IMR-90 (cell line): ENCODE measurements around the gene ENTPD7. TPM values are rescaled to one million over a fixed set of nuclear protein-coding genes. Genes with fewer than 3 reads are reported as not detected.

Experiments used
- ATAC-seq: fragments of 200-7000 bp; cut with Tn5 transposase; 2 replicates; pipeline ENCODE4 v1.9.1; 2020; ENCODE audit warnings: low read depth, mild to moderate bottlenecking, moderate library complexity
- BruUV-seq: library from RNA; stranded (reverse); fragments of 400-500 nt; replicated peaks from 2 replicates; lab custom pipeline; 2021; lab: Mats Ljungman, UMichigan
- CTCF ChIA-PET: fragments of 300-600 bp; formaldehyde crosslinking; extraction: SDS; loops from one replicate; lab custom pipeline; 2021; ENCODE audit warnings: antibody characterized with exemption; lab: Yijun Ruan, JAX
- POLR2A ChIA-PET: fragments of 300-600 bp; sonication (Branson Sonifier 250); formaldehyde crosslinking; loops from one replicate; lab custom pipeline; 2022; ENCODE audit warnings: antibody characterized with exemption; ENCODE audit not compliant: unreplicated experiment; lab: Charles Lee
- DNase-seq: peaks from one replicate; pipeline ENCODE4 v3.0.0; 2013
- H2AFZ ChIP-seq: replicated peaks from 2 replicates; pipeline ENCODE3; 2013; ENCODE audit warnings: low read length, mild to moderate bottlenecking; ENCODE audit not compliant: poor library complexity
- H2AK5ac ChIP-seq: 2 replicates; pipeline ENCODE4 v1.6.1; 2013; ENCODE audit warnings: low read depth, low read length, inconsistent platforms
- H2AK9ac ChIP-seq: replicated peaks from 2 replicates; pipeline ENCODE3; 2013; ENCODE audit warnings: mild to moderate bottlenecking, low read depth, low read length, moderate library complexity; ENCODE audit not compliant: poor library complexity
- H2BK120ac ChIP-seq: 2 replicates; pipeline ENCODE4 v1.6.1; 2013; ENCODE audit warnings: low read depth, low read length, inconsistent platforms
- H2BK15ac ChIP-seq: 3 replicates; pipeline ENCODE4 v1.6.1; 2013; ENCODE audit warnings: low read depth, low read length, inconsistent platforms
- H2BK20ac ChIP-seq: 2 replicates; pipeline ENCODE4 v1.6.1; 2013; ENCODE audit warnings: low read depth, mild to moderate bottlenecking, inconsistent platforms, low read length, moderate library complexity
- H2BK5ac ChIP-seq: 2 replicates; pipeline ENCODE4 v1.6.1; 2013; ENCODE audit warnings: mild to moderate bottlenecking, low read depth, low read length, inconsistent platforms; ENCODE audit not compliant: poor library complexity, severe bottlenecking
- H3K14ac ChIP-seq: replicated peaks from 2 replicates; pipeline ENCODE4 v1.6.1; 2013; ENCODE audit warnings: low read depth, low read length, inconsistent platforms
- H3K18ac ChIP-seq: 2 replicates; pipeline ENCODE4 v1.6.1; 2013; ENCODE audit warnings: low read depth, low read length, control low read depth
- H3K23ac ChIP-seq: 2 replicates; pipeline ENCODE4 v1.6.1; 2013; ENCODE audit warnings: low read depth, low read length, inconsistent platforms
- H3K27ac ChIP-seq: 2 replicates; pipeline ENCODE4 v1.5.1; 2013; ENCODE audit warnings: mild to moderate bottlenecking, control low read depth, low read length; ENCODE audit not compliant: insufficient read depth
- H3K27me3 ChIP-seq: 2 replicates; pipeline ENCODE4 v1.6.1; 2013; ENCODE audit warnings: low read length; ENCODE audit not compliant: control insufficient read depth, insufficient read depth
- H3K36me3 ChIP-seq: 2 replicates; pipeline ENCODE4 v1.6.1; 2013; ENCODE audit warnings: low read length, mixed read lengths; ENCODE audit not compliant: control insufficient read depth, insufficient read depth
- H3K4ac ChIP-seq: 2 replicates; pipeline ENCODE4 v1.6.1; 2013; ENCODE audit warnings: low read depth, low read length, inconsistent platforms
- H3K4me1 ChIP-seq: 2 replicates; pipeline ENCODE4 v1.6.1; 2013; ENCODE audit warnings: low read length, mixed read lengths; ENCODE audit not compliant: control insufficient read depth, insufficient read depth
- H3K4me2 ChIP-seq: 2 replicates; pipeline ENCODE4 v1.6.1; 2013; ENCODE audit warnings: low read depth, mild to moderate bottlenecking, control low read depth, low read length, moderate library complexity
- H3K4me3 ChIP-seq: 2 replicates; pipeline ENCODE4 v1.5.1; 2013; ENCODE audit warnings: low read depth, mild to moderate bottlenecking, control low read depth, low read length, moderate library complexity; ENCODE audit not compliant: insufficient read depth
- H3K56ac ChIP-seq: 2 replicates; pipeline ENCODE4 v1.6.1; 2013; ENCODE audit warnings: low read length, inconsistent platforms; ENCODE audit not compliant: insufficient read depth; ENCODE audit errors: extremely low read depth
- H3K79me1 ChIP-seq, 2 experiments: 2 replicates each; pipeline ENCODE4 v1.6.1; 2013; ENCODE audit warnings: low read length in 2 of 2, inconsistent platforms in 1 of 2, low read depth in 1 of 2
- H3K9ac ChIP-seq: 2 replicates; pipeline ENCODE4 v1.6.1; 2013; ENCODE audit warnings: low read depth, low read length, control low read depth
- H3K9me1 ChIP-seq: 2 replicates; pipeline ENCODE4 v1.6.1; 2013; ENCODE audit warnings: low read length, inconsistent platforms; ENCODE audit not compliant: insufficient read depth
- H3K9me3 ChIP-seq: 2 replicates; pipeline ENCODE4 v1.6.1; 2013; ENCODE audit warnings: low read length; ENCODE audit not compliant: control insufficient read depth, insufficient read depth
- H4K20me1 ChIP-seq: 2 replicates; pipeline ENCODE4 v1.6.1; 2013; ENCODE audit warnings: low read length, inconsistent platforms; ENCODE audit not compliant: insufficient read depth
- H4K5ac ChIP-seq: 2 replicates; pipeline ENCODE4 v1.6.1; 2013; ENCODE audit warnings: mild to moderate bottlenecking, low read depth, low read length, control low read depth
- H4K8ac ChIP-seq, 2 experiments: 2 replicates each; pipeline ENCODE4 v1.6.1; 2013; ENCODE audit warnings: low read depth in 2 of 2, low read length in 2 of 2, control low read depth in 1 of 2, inconsistent platforms in 1 of 2
- H4K91ac ChIP-seq: 2 replicates; pipeline ENCODE4 v1.6.1; 2013; ENCODE audit warnings: low read depth, low read length, inconsistent platforms; ENCODE audit not compliant: insufficient read depth
- CHD1 ChIP-seq: IDR thresholded peaks from 2 replicates; pipeline ENCODE4 v1.6.1; 2012; ENCODE audit warnings: low read depth, low read length, improper control_type of control experiment
- CTCF ChIP-seq: conservative IDR thresholded peaks from 2 replicates; pipeline ENCODE4 v1.5.1; 2012; ENCODE audit warnings: mild to moderate bottlenecking, low read depth, low read length, improper control_type of control experiment
- MAFK ChIP-seq: IDR thresholded peaks from 2 replicates; pipeline ENCODE4 v1.6.1; 2012; ENCODE audit warnings: low read depth, low read length, improper control_type of control experiment
- MAZ ChIP-seq: IDR thresholded peaks from 2 replicates; pipeline ENCODE4 v1.6.1; 2012; ENCODE audit warnings: low read depth, mild to moderate bottlenecking, low read length, improper control_type of control experiment, moderate library complexity, borderline replicate concordance
- MXI1 ChIP-seq: IDR thresholded peaks from 2 replicates; pipeline ENCODE4 v1.6.1; 2012; ENCODE audit warnings: low read depth, mild to moderate bottlenecking, low read length, moderate library complexity, borderline replicate concordance
- RCOR1 ChIP-seq: IDR thresholded peaks from 2 replicates; pipeline ENCODE4 v1.6.1; 2012; ENCODE audit warnings: mild to moderate bottlenecking, low read length, improper control_type of control experiment; ENCODE audit not compliant: insufficient replicate concordance
- RFX5 ChIP-seq: IDR thresholded peaks from 2 replicates; pipeline ENCODE4 v1.8.0; 2012; ENCODE audit warnings: low read depth, mild to moderate bottlenecking, low read length, moderate library complexity
- SMC3 ChIP-seq: fragments of 150-350 bp; IDR thresholded peaks from 2 replicates; pipeline ENCODE4 v1.6.1; 2016; ENCODE audit warnings: low read depth, mild to moderate bottlenecking, antibody characterized with exemption, low read length, moderate library complexity
- WGBS, 2 experiments: methylation state at CpG; one replicate each; pipeline versions ENCODE4 v1.1.5 to v1.1.7; 2013; ENCODE audit warnings: missing lambda C conversion rate in 2 of 2; ENCODE audit not compliant: insufficient read length in 1 of 2; ENCODE audit errors: extremely low coverage in 2 of 2; 5-methylcytosine and 5-hydroxymethylcytosine counted together
- dilution Hi-C: fragments of 300-500 bp; cut with HindIII; formaldehyde crosslinking; loops from one replicate; pipeline ENCODE4 v1.14.3; 2018; ENCODE audit warnings: low sequenced_read_pairs; ENCODE audit not compliant: unreplicated experiment
- in situ Hi-C: fragments of 300-500 bp; cut with MboI; formaldehyde crosslinking; loops from 3 replicates; pipeline ENCODE4 v1.14.3; 2019; ENCODE audit warnings: low sequenced_read_pairs, inconsistent platforms, mixed read lengths
- intact Hi-C: fragments of 100-400 bp; cut with micrococcal nuclease; formaldehyde crosslinking; loops from 2 replicates; pipeline ENCODE4 v1.10.0; 2022
- polyA plus RNA-seq, 3 experiments: library from polyadenylated mRNA; depleted of rRNA; stranded (reverse); fragments of >200 nt; gene quantifications; 2 replicates each; pipeline ENCODE4 v1.2.3, GENCODE V29; 2012; ENCODE audit warnings: low replicate concordance in 1 of 3
- total RNA-seq: library from RNA; depleted of rRNA; stranded (reverse); fragments of >200 nt; gene quantifications from 2 replicates; pipeline ENCODE4 v1.2.3, GENCODE V29; 2012

The ENTPD7 gene
- total and polyA plus RNA-seq, 2 of the 4 experiments (the other 2 are of a cell fraction) = 8.0 to 23.3 TPM

GRCh38 chr10:99748823-99749451, 89.6 kb downstream of the ENTPD7 start:
- no peak overlapping the region for H2BK120ac ChIP-seq
- H3K27ac ChIP-seq = no peak overlapping the region
- intact Hi-C loops (no loop called here), in situ Hi-C loops (no loop called here), dilution Hi-C loops (no loop called here)
- ChIA-PET CTCF (no interaction called here), POLR2A (no interaction called here)
- H2AFZ ChIP-seq = no peak overlapping the region
- ATAC-seq (peak; percentile 49), DNase-seq (peak; percentile 21)
- H2BK5ac ChIP-seq = peak overlapping the region; percentile 39
- no peak overlapping the region for H4K91ac ChIP-seq
- no CpG with 5 or more reads among the region's 2 CpGs for WGBS, 2 experiments
- H4K20me1 ChIP-seq = no peaks in the 10 kb centered on the region
- H3K4me1 ChIP-seq = peaks cover 2% of the 10 kb centered on the region; the same call in 1 of the 2 replicates
- H3K36me3 ChIP-seq = peaks cover 17% of the 10 kb centered on the region
- no peak overlapping the region for H3K9ac ChIP-seq
- peak overlapping the region; percentile 11; the same call in 1 of the 2 replicates for H3K4me2 ChIP-seq
- no peak overlapping the region for H2BK15ac ChIP-seq
- H3K4ac ChIP-seq = no peak overlapping the region
- H3K9me1 ChIP-seq = no peaks in the 10 kb centered on the region
- no peaks in the 10 kb centered on the region for H3K9me3 ChIP-seq
- H2AK9ac ChIP-seq = no peak overlapping the region
- no peak overlapping the region for H3K23ac ChIP-seq
- H2AK5ac ChIP-seq = no peak overlapping the region
- no peak overlapping the region for H3K4me3 ChIP-seq
- H3K79me1 ChIP-seq = no peaks in the 10 kb centered on the region; a peak in 2 of 4 replicates
- H3K14ac ChIP-seq = no peak overlapping the region
- H2BK20ac ChIP-seq = no peak overlapping the region
- H3K18ac ChIP-seq = peak overlapping the region; percentile 52; the same call in 1 of the 2 replicates
- no peak overlapping the region for H3K56ac ChIP-seq
- BruUV-seq = no TSS peak
- no peaks in the 10 kb centered on the region for H3K27me3 ChIP-seq
- H4K5ac ChIP-seq = no peak overlapping the region
- TF ChIP-seq CHD1 (no peak), RCOR1 (no peak), MXI1 (no peak), CTCF (no peak), RFX5 (no peak), MAFK (0 out of 2 replicates have a peak, but pooled peaks have one; percentile 7), SMC3 (no peak), MAZ (no peak)
- H4K8ac ChIP-seq = no peak overlapping the region
